ENCODE data around the gene ACOT7. TPM values are rescaled to one million over a fixed set of nuclear protein-coding genes. Genes with fewer than 3 reads are reported as not detected.

ACOT7 gene
- total RNA-seq, 2 experiments from 2014 or later = 23.4 to 53.6 TPM

GRCh38 chr1:6354659-6355317 lies 38.8 kb downstream of the ACOT7 start:
- Histone ChIP-seq H3K27ac (ENCODE audit: low read depth, low read length, poor library complexity, severe bottlenecking) (no peak overlapping the region), H3K4me1 (ENCODE audit: insufficient read depth, low read length, poor library complexity, severe bottlenecking) (peaks cover 11% of the 10 kb centered on the region), H3K4me3 (ENCODE audit: low read depth, low read length, poor library complexity, severe bottlenecking) (no peak overlapping the region), H3K4me2 (ENCODE audit: low read length) (no peak overlapping the region), H3K9me2 (ENCODE audit: insufficient read depth, low read length) (no peaks in the 10 kb centered on the region), H3K9me3 (ENCODE audit: low read length) (no peaks in the 10 kb centered on the region), H2AFZ (ENCODE audit: low read length) (no peak overlapping the region), H4K20me1 (ENCODE audit: insufficient read depth, low read length) (no peaks in the 10 kb centered on the region; the same call in 1 of the 2 replicates), H3K36me3 (ENCODE audit: insufficient read depth, low read length) (no peaks in the 10 kb centered on the region), H3K79me2 (ENCODE audit: insufficient read depth, low read depth, low read length) (no peaks in the 10 kb centered on the region)
- DNase-seq (ENCODE audit: low spot score) = no peak
- POLR2A ChIA-PET = no interaction called here
- TF ChIP-seq CTCF (conservative IDR thresholded peaks at IDR 0.05; ENCODE audit: low read length) (no peak), EZH2phosphoT487 (IDR thresholded peaks at IDR 0.05; ENCODE audit: borderline replicate concordance, low read depth, low read length) (no peak)
- BruUV-seq (replicated peaks) = no TSS peak
- intact Hi-C loops (cut with micrococcal nuclease; ENCODE audit: unreplicated experiment) = loop anchor here (5.0 kb wide), 1 partner anchor 107 kb away; no protein-coding TSS in a partner anchor
- CTCF ChIA-PET (ENCODE audit: unreplicated experiment) = no interaction called here

- TF ChIP-seq CTCF (conservative IDR thresholded peaks at IDR 0.05; ENCODE audit: low read length) (no peak), EZH2phosphoT487 (IDR thresholded peaks at IDR 0.05; ENCODE audit: borderline replicate concordance, low read depth, low read length) (no peak)
- Histone ChIP-seq H4K20me1 (ENCODE audit: insufficient read depth, low read length) (no peaks in the 10 kb centered on the region; the same call in 1 of the 2 replicates), H3K36me3 (ENCODE audit: insufficient read depth, low read length) (no peaks in the 10 kb centered on the region), H3K9me3 (ENCODE audit: low read length) (no peaks in the 10 kb centered on the region), H3K4me1 (ENCODE audit: insufficient read depth, low read length, poor library complexity, severe bottlenecking) (peaks cover 5% of the 10 kb centered on the region), H3K4me3 (ENCODE audit: low read depth, low read length, poor library complexity, severe bottlenecking) (no peak overlapping the region), H3K9me2 (ENCODE audit: insufficient read depth, low read length) (no peaks in the 10 kb centered on the region), H3K79me2 (ENCODE audit: insufficient read depth, low read depth, low read length) (no peaks in the 10 kb centered on the region), H3K4me2 (ENCODE audit: low read length) (no peak overlapping the region), H2AFZ (ENCODE audit: low read length) (no peak overlapping the region), H3K27ac (ENCODE audit: low read depth, low read length, poor library complexity, severe bottlenecking) (no peak overlapping the region)
- ChIA-PET POLR2A (no interaction called here), CTCF (ENCODE audit: unreplicated experiment) (no interaction called here)
- no peak for DNase-seq (ENCODE audit: low spot score)
- intact Hi-C loops (cut with micrococcal nuclease; ENCODE audit: unreplicated experiment) = no loop called here
- no TSS peak for BruUV-seq (replicated peaks)
Measured at GRCh38 chr1:6353955-6354658, 39.5 kb downstream of the ACOT7 start.

- no peaks in the 10 kb centered on the region for H3K4me1 ChIP-seq (ENCODE audit: insufficient read depth, low read length, poor library complexity, severe bottlenecking)
- TF ChIP-seq CTCF (conservative IDR thresholded peaks at IDR 0.05; ENCODE audit: low read length) = no peak
- TF ChIP-seq EZH2phosphoT487 (IDR thresholded peaks at IDR 0.05; ENCODE audit: borderline replicate concordance, low read depth, low read length) = no peak
- H3K36me3 ChIP-seq (ENCODE audit: insufficient read depth, low read length) = no peaks in the 10 kb centered on the region
- no peaks in the 10 kb centered on the region for H3K9me2 ChIP-seq (ENCODE audit: insufficient read depth, low read length)
- H3K9me3 ChIP-seq (ENCODE audit: low read length) = no peaks in the 10 kb centered on the region
- ChIA-PET CTCF (ENCODE audit: unreplicated experiment) (no interaction called here), POLR2A (no interaction called here)
- no peak overlapping the region for H3K4me2 ChIP-seq (ENCODE audit: low read length)
- H3K79me2 ChIP-seq (ENCODE audit: insufficient read depth, low read depth, low read length) = no peaks in the 10 kb centered on the region
- intact Hi-C loops (cut with micrococcal nuclease; ENCODE audit: unreplicated experiment) = no loop called here
- no TSS peak for BruUV-seq (replicated peaks)
- DNase-seq (ENCODE audit: low spot score) = no peak
- H3K27ac ChIP-seq (ENCODE audit: low read depth, low read length, poor library complexity, severe bottlenecking) = no peak overlapping the region
- no peak overlapping the region for H2AFZ ChIP-seq (ENCODE audit: low read length)
- no peak overlapping the region for H3K4me3 ChIP-seq (ENCODE audit: low read depth, low read length, poor library complexity, severe bottlenecking)
- H4K20me1 ChIP-seq (ENCODE audit: insufficient read depth, low read length) = no peaks in the 10 kb centered on the region; the same call in 1 of the 2 replicates
Measured at GRCh38 chr1:6353619-6353954, 40.0 kb downstream of the ACOT7 start.

All from OCI-LY7 (cell line).